Suprapubic skin (tissue), 4 donors: ENCODE measurements around the gene GTF2B. TPM values are rescaled to one million over a fixed set of nuclear protein-coding genes. Genes with fewer than 3 reads are reported as not detected.
"Not testable (repeated sequence)": the region's sequence is repeated elsewhere in the genome, so short reads cannot be mapped to it uniquely, and the experiment has no call there.

ENCODE experiments used
- DNase-seq, 2 donors: peaks; one replicate each; pipeline ENCODE4 v3.0.0-alpha.2; 2019; ENCODE audit warnings: low spot score in 2 of 2
- H3K27ac ChIP-seq: fragments of 200-600 bp; sonication (generic); one replicate; pipeline ENCODE4 v1.5.1; 2019
- H3K27me3 ChIP-seq: fragments of 200-600 bp; sonication (generic); one replicate; pipeline ENCODE4 v1.5.1; 2019
- H3K36me3 ChIP-seq: fragments of 200-600 bp; sonication (generic); one replicate; pipeline ENCODE4 v1.5.1; 2019
- H3K4me1 ChIP-seq: fragments of 200-600 bp; sonication (generic); one replicate; pipeline ENCODE4 v1.5.1; 2019
- H3K4me3 ChIP-seq: fragments of 200-600 bp; sonication (generic); one replicate; pipeline ENCODE4 v1.5.1; 2019; ENCODE audit warnings: mild to moderate bottlenecking
- H3K9me3 ChIP-seq: fragments of 200-600 bp; sonication (generic); one replicate; pipeline ENCODE4 v1.5.1; 2019
- EP300 ChIP-seq: sonication (generic); formaldehyde crosslinking; IDR thresholded peaks from one replicate; pipeline ENCODE4 v1.6.1; 2017; ENCODE audit warnings: antibody characterized with exemption
- POLR2A ChIP-seq, 2 donors: fragments of 450-650 bp; IDR thresholded peaks; one replicate each; pipeline ENCODE4 v1.6.1; 2017; ENCODE audit warnings: antibody characterized with exemption in 2 of 2, mild to moderate bottlenecking in 2 of 2, moderate library complexity in 2 of 2
- POLR2AphosphoS5 ChIP-seq, 3 donors: sonication (generic); formaldehyde crosslinking; IDR thresholded peaks; one replicate each; pipeline ENCODE4 v1.6.1; 2017; ENCODE audit warnings: antibody characterized with exemption in 3 of 3
- WGBS: methylation state at CpG from one replicate; pipeline ENCODE4 v1.1.5; 2018; 5-methylcytosine and 5-hydroxymethylcytosine counted together
- total RNA-seq, 4 donors: library from RNA; depleted of rRNA; stranded (reverse); fragments of >200 nt; gene quantifications; one replicate each; pipeline ENCODE4 v1.1.0, GENCODE V29; 2016
- TF ChIP-seq, protein P1 (sequence below), 2 donors: fragments of 200-600 bp in 1 of 2; fragments of 450-650 bp in 1 of 2; sonication (generic) in 1 of 2; IDR thresholded peaks; one replicate each; pipeline ENCODE4 v1.5.1; 2016 to 2019; ENCODE audit warnings: antibody characterized with exemption in 2 of 2, mild to moderate bottlenecking in 1 of 2, moderate library complexity in 1 of 2

The GTF2B gene
- total RNA-seq, 4 donors from 2014 or later, result 31.3 to 39.5 (median 35.5) TPM

DNA sequence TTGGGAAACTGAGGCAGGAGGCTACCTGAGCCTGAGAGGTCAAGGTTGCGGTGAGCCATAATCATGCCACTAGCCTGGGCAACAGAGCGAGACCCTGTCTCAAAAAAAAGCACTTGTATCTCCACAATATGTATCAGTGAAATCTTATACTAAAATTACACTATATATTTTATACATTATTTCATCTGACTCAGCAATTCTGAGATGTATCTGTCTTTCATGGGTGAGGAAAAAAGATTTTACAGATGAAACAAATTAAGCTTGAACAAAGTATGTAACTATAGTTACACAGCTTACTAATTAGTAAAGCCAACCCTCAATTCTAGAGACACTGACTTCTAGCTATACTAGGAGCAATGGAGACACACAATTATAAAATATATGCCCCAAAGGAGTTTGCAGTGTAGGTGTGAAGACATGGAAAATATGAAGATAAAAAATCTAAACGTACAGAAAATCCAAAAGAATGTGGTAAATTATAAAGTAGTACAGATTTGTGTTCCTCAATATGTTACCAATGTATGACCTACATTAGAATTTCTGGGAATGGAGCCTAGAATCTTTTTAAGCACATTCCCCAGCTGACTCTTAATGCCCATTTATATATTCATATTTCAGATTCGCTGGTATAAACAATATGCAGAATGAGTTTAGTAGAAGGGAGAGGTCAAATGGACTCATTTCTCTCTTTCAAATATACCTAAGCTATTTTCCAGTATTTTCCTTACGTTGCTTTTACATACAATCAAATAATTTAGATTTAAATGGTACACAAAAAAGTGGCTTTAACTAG is 14.6 kb downstream of the GTF2B start:
- Histone ChIP-seq H3K9me3 (no peaks in the 10 kb centered on the region), H3K4me1 (peaks cover 34% of the 10 kb centered on the region), H3K4me3 (no peak overlapping the region), H3K27me3 (no peaks in the 10 kb centered on the region), H3K36me3 (peaks cover 6% of the 10 kb centered on the region), H3K27ac (no peak overlapping the region)
- TF ChIP-seq, protein P1, sequence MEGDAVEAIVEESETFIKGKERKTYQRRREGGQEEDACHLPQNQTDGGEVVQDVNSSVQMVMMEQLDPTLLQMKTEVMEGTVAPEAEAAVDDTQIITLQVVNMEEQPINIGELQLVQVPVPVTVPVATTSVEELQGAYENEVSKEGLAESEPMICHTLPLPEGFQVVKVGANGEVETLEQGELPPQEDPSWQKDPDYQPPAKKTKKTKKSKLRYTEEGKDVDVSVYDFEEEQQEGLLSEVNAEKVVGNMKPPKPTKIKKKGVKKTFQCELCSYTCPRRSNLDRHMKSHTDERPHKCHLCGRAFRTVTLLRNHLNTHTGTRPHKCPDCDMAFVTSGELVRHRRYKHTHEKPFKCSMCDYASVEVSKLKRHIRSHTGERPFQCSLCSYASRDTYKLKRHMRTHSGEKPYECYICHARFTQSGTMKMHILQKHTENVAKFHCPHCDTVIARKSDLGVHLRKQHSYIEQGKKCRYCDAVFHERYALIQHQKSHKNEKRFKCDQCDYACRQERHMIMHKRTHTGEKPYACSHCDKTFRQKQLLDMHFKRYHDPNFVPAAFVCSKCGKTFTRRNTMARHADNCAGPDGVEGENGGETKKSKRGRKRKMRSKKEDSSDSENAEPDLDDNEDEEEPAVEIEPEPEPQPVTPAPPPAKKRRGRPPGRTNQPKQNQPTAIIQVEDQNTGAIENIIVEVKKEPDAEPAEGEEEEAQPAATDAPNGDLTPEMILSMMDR (IDR thresholded peaks at IDR 0.05), result no peak
- no peak for TF ChIP-seq POLR2AphosphoS5 (IDR thresholded peaks at IDR 0.05)
- TF ChIP-seq EP300, result no peak
- no peak for TF ChIP-seq POLR2A (IDR thresholded peaks at IDR 0.05)
- no peak for DNase-seq
- WGBS, result 58% methylated on average over 5 of the region's 5 CpGs

DNA sequence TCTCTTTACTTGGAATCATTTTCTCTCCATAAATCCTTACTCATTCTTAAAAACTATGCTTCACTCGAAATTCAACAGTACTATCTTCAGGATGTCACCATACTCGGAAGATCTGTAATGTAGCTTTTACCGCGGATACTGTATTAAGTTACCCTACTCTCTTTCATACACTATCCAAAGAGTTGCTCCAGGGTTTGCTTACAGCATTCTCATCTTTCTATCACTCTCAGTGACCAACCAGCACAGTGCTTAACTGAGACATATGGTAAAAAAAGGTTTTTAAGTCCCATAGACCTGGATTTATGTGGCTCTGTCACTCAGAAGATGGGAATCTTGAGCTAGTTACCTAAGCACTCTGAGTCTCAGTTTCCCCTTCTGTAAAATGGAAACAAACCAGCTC is 15.8 kb downstream of the GTF2B start:
- Histone ChIP-seq H3K27me3 (no peaks in the 10 kb centered on the region), H3K9me3 (no peaks in the 10 kb centered on the region), H3K27ac (no peak overlapping the region), H3K4me3 (no peak overlapping the region), H3K4me1 (peaks cover 31% of the 10 kb centered on the region), H3K36me3 (peaks cover 4% of the 10 kb centered on the region)
- DNase-seq, result no peak
- 86% methylated on average over 4 of the region's 4 CpGs for WGBS
- TF ChIP-seq POLR2A (IDR thresholded peaks at IDR 0.05) (no peak), EP300 (no peak), POLR2AphosphoS5 (IDR thresholded peaks at IDR 0.05) (no peak)
- TF ChIP-seq, protein P1 (IDR thresholded peaks at IDR 0.05), result no peak

GRCh38 chr1:88873737-88874349 is 17.5 kb downstream of the GTF2B start:
- no peak for TF ChIP-seq POLR2AphosphoS5 (IDR thresholded peaks at IDR 0.05)
- TF ChIP-seq POLR2A (IDR thresholded peaks at IDR 0.05), result no peak
- TF ChIP-seq, protein P1 (IDR thresholded peaks at IDR 0.05), result no peak
- TF ChIP-seq EP300, result no peak
- Histone ChIP-seq H3K27me3 (no peaks in the 10 kb centered on the region), H3K9me3 (no peaks in the 10 kb centered on the region), H3K4me1 (peaks cover 20% of the 10 kb centered on the region), H3K36me3 (no peaks in the 10 kb centered on the region), H3K4me3 (no peak overlapping the region), H3K27ac (no peak overlapping the region)
- WGBS, result 65% methylated on average over 5 of the region's 5 CpGs
- no peak for DNase-seq

GRCh38 chr1:88869644-88870043 is 21.7 kb downstream of the GTF2B start:
- WGBS, result 96% methylated on average over 14 of the region's 14 CpGs
- not testable (repeated sequence) for DNase-seq, H3K27me3 ChIP-seq, H3K27ac ChIP-seq, H3K36me3 ChIP-seq, H3K4me1 ChIP-seq, H3K9me3 ChIP-seq, H3K4me3 ChIP-seq

DNA sequence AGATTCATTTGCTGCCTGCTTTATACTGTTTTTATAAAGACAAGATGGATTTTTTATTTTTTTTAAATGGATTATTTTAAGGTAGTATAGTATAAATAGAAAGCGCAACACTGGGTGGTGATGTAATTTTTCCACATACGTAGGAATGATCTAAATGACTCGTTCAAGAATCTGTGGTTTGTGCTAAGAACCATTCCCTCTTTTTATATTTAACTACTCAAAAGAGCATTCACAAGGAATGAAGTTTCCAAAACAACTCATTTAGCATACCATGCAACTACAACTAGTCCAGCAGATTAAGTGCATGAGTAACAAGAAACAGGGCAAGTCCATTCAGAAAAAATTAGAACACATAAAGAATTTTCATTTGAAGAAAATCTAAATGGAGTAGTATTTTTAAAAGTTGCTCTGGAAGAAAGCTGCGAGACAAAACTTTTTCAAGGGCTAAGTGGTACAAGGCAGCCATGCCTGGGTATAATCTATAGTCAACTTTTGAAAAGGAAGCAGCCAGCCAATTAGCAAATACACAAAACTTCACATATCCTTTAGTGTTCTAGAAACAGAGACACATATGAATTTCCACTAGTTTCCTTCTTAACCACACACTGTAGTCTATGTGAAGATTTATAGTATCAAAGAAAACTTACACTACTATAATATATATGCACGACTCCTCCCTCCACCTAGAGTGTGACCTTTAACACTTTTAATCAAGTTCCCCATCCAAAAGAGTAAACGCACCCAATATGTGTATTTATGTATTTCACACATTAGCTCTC is 23.4 kb downstream of the GTF2B start:
- no peak overlapping the region for H3K27ac ChIP-seq
- H3K27me3 ChIP-seq, result no peaks in the 10 kb centered on the region
- H3K4me3 ChIP-seq, result no peak overlapping the region
- DNase-seq, result no peak
- no peaks in the 10 kb centered on the region for H3K9me3 ChIP-seq
- H3K36me3 ChIP-seq, result peaks cover 9% of the 10 kb centered on the region
- peaks cover 4% of the 10 kb centered on the region for H3K4me1 ChIP-seq
- WGBS, result 67% methylated on average over 6 of the region's 6 CpGs
- no peak for TF ChIP-seq EP300
- no peak for TF ChIP-seq POLR2AphosphoS5 (IDR thresholded peaks at IDR 0.05)
- no peak for TF ChIP-seq POLR2A (IDR thresholded peaks at IDR 0.05)
- TF ChIP-seq, protein P1 (IDR thresholded peaks at IDR 0.05), result no peak
